OCI-LY1 (cell line): ENCODE results near the gene SMYD3.

Experiments used
- EZH2 ChIP-seq: fragments of 200-600 bp; sonication (generic), shearing (Covaris generic); IDR thresholded peaks from 2 replicates; pipeline ENCODE4 v1.8.0; 2017; ENCODE audit warnings: borderline replicate concordance, mixed run types, mild to moderate bottlenecking, antibody characterized with exemption, low read length, moderate library complexity, mixed read lengths
- TF ChIP-seq, protein P1 (sequence below): fragments of 200-600 bp; sonication (generic), shearing (Covaris generic); IDR thresholded peaks from 2 replicates; pipeline ENCODE4 v1.5.1; 2017; ENCODE audit warnings: mild to moderate bottlenecking, antibody characterized with exemption, low read length, moderate library complexity, mixed read lengths

DNA sequence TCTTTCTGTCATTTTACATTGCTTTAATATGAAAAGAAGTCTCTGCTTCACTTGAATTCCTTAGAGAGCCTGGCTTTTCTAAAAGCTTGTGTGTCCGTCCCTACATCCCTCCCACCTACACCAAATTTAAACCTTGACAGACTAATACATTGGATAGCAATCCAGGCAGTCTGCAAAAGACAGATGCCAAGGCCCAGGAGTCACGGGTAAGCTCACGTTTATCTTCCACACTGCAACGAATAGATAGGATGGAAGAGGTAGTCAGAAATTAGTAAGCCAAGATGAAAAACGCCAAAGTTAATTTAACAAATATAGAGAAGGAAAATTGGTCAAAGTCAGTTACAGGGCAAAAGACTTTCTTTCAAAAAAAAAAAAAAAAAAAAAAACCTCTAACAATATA, 338.1 kb downstream of the SMYD3 start:
- TF ChIP-seq, protein P1, sequence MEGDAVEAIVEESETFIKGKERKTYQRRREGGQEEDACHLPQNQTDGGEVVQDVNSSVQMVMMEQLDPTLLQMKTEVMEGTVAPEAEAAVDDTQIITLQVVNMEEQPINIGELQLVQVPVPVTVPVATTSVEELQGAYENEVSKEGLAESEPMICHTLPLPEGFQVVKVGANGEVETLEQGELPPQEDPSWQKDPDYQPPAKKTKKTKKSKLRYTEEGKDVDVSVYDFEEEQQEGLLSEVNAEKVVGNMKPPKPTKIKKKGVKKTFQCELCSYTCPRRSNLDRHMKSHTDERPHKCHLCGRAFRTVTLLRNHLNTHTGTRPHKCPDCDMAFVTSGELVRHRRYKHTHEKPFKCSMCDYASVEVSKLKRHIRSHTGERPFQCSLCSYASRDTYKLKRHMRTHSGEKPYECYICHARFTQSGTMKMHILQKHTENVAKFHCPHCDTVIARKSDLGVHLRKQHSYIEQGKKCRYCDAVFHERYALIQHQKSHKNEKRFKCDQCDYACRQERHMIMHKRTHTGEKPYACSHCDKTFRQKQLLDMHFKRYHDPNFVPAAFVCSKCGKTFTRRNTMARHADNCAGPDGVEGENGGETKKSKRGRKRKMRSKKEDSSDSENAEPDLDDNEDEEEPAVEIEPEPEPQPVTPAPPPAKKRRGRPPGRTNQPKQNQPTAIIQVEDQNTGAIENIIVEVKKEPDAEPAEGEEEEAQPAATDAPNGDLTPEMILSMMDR = no peak
- no peak for TF ChIP-seq EZH2
